Stomach (tissue), 9 donors: Measurements from ENCODE around the gene RBPMS2. TPM values are rescaled to one million over a fixed set of nuclear protein-coding genes. Genes with fewer than 3 reads are reported as not detected.

ENCODE experiments used
- DNase-seq, 2 donors: peaks; one replicate each; pipeline versions ENCODE4 v3.0.0 to v3.0.0-alpha.2; 2013 to 2019
- H3K27ac ChIP-seq, 5 donors: fragments of 200-600 bp in 4 of 5; sonication (generic) in 4 of 5; one replicate each; pipeline ENCODE4 v1.5.1; 2013 to 2019; ENCODE audit warnings: mild to moderate bottlenecking in 1 of 5, moderate library complexity in 1 of 5
- H3K27me3 ChIP-seq, 3 donors: fragments of 200-600 bp; sonication (generic); one replicate each; pipeline ENCODE4 v1.5.1; 2017 to 2019; ENCODE audit warnings: mixed run types in 1 of 3
- H3K36me3 ChIP-seq, 4 donors: fragments of 200-600 bp; sonication (generic); 1 replicate in 3 of 4; 2 replicates in 1 of 4; pipeline ENCODE4 v1.5.1; 2016 to 2019
- H3K4me1 ChIP-seq, 4 donors: fragments of 200-600 bp; sonication (generic); one replicate each; pipeline ENCODE4 v1.5.1; 2016 to 2019
- H3K4me3 ChIP-seq, 4 donors: fragments of 200-600 bp; sonication (generic) in 3 of 4; one replicate each; pipeline ENCODE4 v1.5.1; 2016 to 2019; ENCODE audit warnings: mild to moderate bottlenecking in 1 of 4
- H3K9me3 ChIP-seq, 4 donors: fragments of 200-600 bp; sonication (generic); one replicate each; pipeline ENCODE4 v1.5.1; 2016 to 2019
- CTCF ChIP-seq, 7 experiments: fragments of 450-650 bp in 4 of 7; fragments of 200-600 bp in 3 of 7; sonication (generic) in 3 of 7; IDR thresholded peaks; one replicate each; pipeline ENCODE4 v1.5.1; 2016 to 2019; ENCODE audit warnings: antibody characterized with exemption in 7 of 7, control low read depth in 2 of 7, mild to moderate bottlenecking in 1 of 7
- EP300 ChIP-seq: sonication (generic); formaldehyde crosslinking; IDR thresholded peaks from one replicate; pipeline ENCODE4 v1.6.1; 2017; ENCODE audit warnings: antibody characterized with exemption
- POLR2A ChIP-seq, 4 donors: fragments of 450-650 bp; IDR thresholded peaks; one replicate each; pipeline ENCODE4 v1.6.1; 2016; ENCODE audit warnings: antibody characterized with exemption in 4 of 4, control low read depth in 2 of 4, mild to moderate bottlenecking in 1 of 4, moderate library complexity in 1 of 4
- POLR2AphosphoS5 ChIP-seq, 3 donors: sonication (generic); formaldehyde crosslinking; IDR thresholded peaks; one replicate each; pipeline ENCODE4 v1.6.1; 2016; ENCODE audit warnings: antibody characterized with exemption in 3 of 3
- WGBS, 5 donors: extraction: QIAGEN DNeasy Blood & Tissue Kit in 3 of 5; methylation state at CpG; one replicate each; pipeline versions ENCODE4 v1.1.5 to v1.1.7; 2013 to 2018; 5-methylcytosine and 5-hydroxymethylcytosine counted together
- intact Hi-C: fragments of 100-400 bp; cut with DNase I; formaldehyde crosslinking; loops from one replicate; pipeline ENCODE4 v1.15.1; 2023; ENCODE audit warnings: low total_unique reads
- polyA plus RNA-seq, 3 donors: library from polyadenylated mRNA; stranded (reverse); fragments of 200-250 nt; gene quantifications; one replicate each; pipeline ENCODE4 v1.2.3, GENCODE V29; 2013
- total RNA-seq, 5 donors: library from RNA; depleted of rRNA; stranded (reverse); fragments of >200 nt; gene quantifications; one replicate each; pipeline versions ENCODE4 v1.1.0 to v1.2.3, GENCODE V29; 2014 to 2016
- donor health status: healthy with polysubstance abuse.
- donor health status: Bipolar disorder and iron deficiency.
- donor health status: healthy.

Gene RBPMS2
- total and polyA plus RNA-seq, 8 donors, result 2.3 to 38.8 (median 9.1) TPM

DNA sequence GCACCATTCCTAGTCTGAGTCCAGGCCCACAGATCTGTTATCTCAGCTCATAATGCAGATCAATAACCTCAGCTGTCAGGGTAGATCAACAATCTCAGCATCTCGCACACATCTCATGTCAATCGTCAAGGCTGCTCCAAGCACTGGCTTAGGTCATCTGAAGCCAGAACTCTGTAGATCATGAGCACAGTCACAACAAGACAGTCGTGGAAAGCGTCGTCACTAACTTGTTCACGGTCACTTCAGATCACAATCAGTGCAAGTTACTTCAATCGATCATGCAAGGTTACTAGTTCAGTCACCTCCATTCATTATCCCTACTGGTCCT, 71.8 kb downstream of the RBPMS2 start:
- no peak for TF ChIP-seq POLR2AphosphoS5 (IDR thresholded peaks at IDR 0.05)
- no peak for TF ChIP-seq POLR2A (IDR thresholded peaks at IDR 0.05)
- TF ChIP-seq CTCF (IDR thresholded peaks at IDR 0.05), result no peak
- no peak for TF ChIP-seq EP300
- Histone ChIP-seq H3K9me3 (no peaks in the 10 kb centered on the region), H3K36me3 (no peaks in the 10 kb centered on the region), H3K27ac (peak overlapping the region; percentile 88 to 93 (median 92)), H3K27me3 (no peaks in the 10 kb centered on the region), H3K4me3 (peak overlapping the region; percentile 89 to 95 (median 92)), H3K4me1 (peaks cover 34 to 50% (median 47%) of the 10 kb centered on the region in 4 donors)
- DNase-seq, result no peak
- WGBS, 5 donors, result 34 to 49% (median 36%) methylated on average over 7 of the region's 7 CpGs
- intact Hi-C loops, result no loop called here

- DNase-seq, result peak; percentile 98 to 99
- Histone ChIP-seq H3K27ac (peak overlapping the region; percentile 88 to 93 (median 92)), H3K4me1 (peaks cover 40 to 55% (median 53%) of the 10 kb centered on the region in 4 donors), H3K36me3 (no peaks in the 10 kb centered on the region), H3K27me3 (no peaks in the 10 kb centered on the region), H3K4me3 (peak overlapping the region; percentile 89 to 95 (median 92)), H3K9me3 (no peaks in the 10 kb centered on the region)
- WGBS, 5 donors, result 0 to 2% (median 0%) methylated on average over 28 to 62 of the region's 62 CpGs
- intact Hi-C loops, result no loop called here
- TF ChIP-seq POLR2AphosphoS5 (IDR thresholded peaks at IDR 0.05) (peak; percentile 81 to 97 (median 90)), EP300 (no peak), CTCF (IDR thresholded peaks at IDR 0.05) (no peak), POLR2A (IDR thresholded peaks at IDR 0.05) (peak in 1 of 4 donors; percentile 51)
These were observed 72.4 kb downstream of the RBPMS2 start for GRCh38 chr15:64702816-64703631.

GRCh38 chr15:64701482-64702184, 73.8 kb downstream of the RBPMS2 start:
- Histone ChIP-seq H3K9me3 (no peaks in the 10 kb centered on the region), H3K4me1 (peaks cover 43 to 69% (median 65%) of the 10 kb centered on the region in 4 donors), H3K36me3 (peaks cover 0 to 3% (median 0%) of the 10 kb centered on the region in 4 donors), H3K4me3 (peak overlapping the region; percentile 89 to 95 (median 92)), H3K27ac (peak overlapping the region in 4 of 5 donors; percentile 88 to 93 (median 91)), H3K27me3 (no peaks in the 10 kb centered on the region)
- DNase-seq, result no peak
- intact Hi-C loops, result no loop called here
- WGBS, 5 donors, result 31 to 48% (median 36%) methylated on average over 5 of the region's 5 CpGs
- TF ChIP-seq POLR2AphosphoS5 (IDR thresholded peaks at IDR 0.05) (no peak), CTCF (IDR thresholded peaks at IDR 0.05) (no peak), EP300 (no peak), POLR2A (IDR thresholded peaks at IDR 0.05) (no peak)

GRCh38 chr15:64701051-64701450, 74.3 kb downstream of the RBPMS2 start:
- DNase-seq, result no peak
- TF ChIP-seq EP300 (no peak), POLR2A (IDR thresholded peaks at IDR 0.05) (no peak), CTCF (IDR thresholded peaks at IDR 0.05) (no peak), POLR2AphosphoS5 (IDR thresholded peaks at IDR 0.05) (no peak)
- Histone ChIP-seq H3K27me3 (no peaks in the 10 kb centered on the region), H3K4me3 (peak overlapping the region in 3 of 4 donors; percentile 91 to 95 (median 93)), H3K4me1 (peaks cover 43 to 75% (median 68%) of the 10 kb centered on the region in 4 donors), H3K9me3 (no peaks in the 10 kb centered on the region), H3K27ac (peak overlapping the region in 4 of 5 donors; percentile 61 to 93 (median 90)), H3K36me3 (peaks cover 0 to 4% (median 0%) of the 10 kb centered on the region in 4 donors)
- intact Hi-C loops, result no loop called here
- WGBS, 5 donors, result 46 to 66% (median 59%) methylated on average over 3 of the region's 3 CpGs
